Muscle layer of colon (tissue), 2 donors: Measurements from ENCODE around the gene MACO1.
"Not testable (repeated sequence)": the region's sequence is repeated elsewhere in the genome, so short reads cannot be mapped to it uniquely, and the experiment has no call there.

Experiments used
- H3K27ac ChIP-seq: one replicate; pipeline ENCODE4 v1.7.0; 2013; ENCODE audit warnings: low read depth, mild to moderate bottlenecking, low read length, moderate library complexity
- H3K27me3 ChIP-seq, 2 donors: one replicate each; pipeline ENCODE4 v1.7.0; 2013; ENCODE audit warnings: low read length in 2 of 2, mild to moderate bottlenecking in 2 of 2; ENCODE audit not compliant: insufficient read depth in 2 of 2, control insufficient read depth in 1 of 2
- H3K36me3 ChIP-seq: one replicate; pipeline ENCODE4 v1.7.0; 2013; ENCODE audit warnings: mild to moderate bottlenecking, low read length; ENCODE audit not compliant: insufficient read depth
- H3K4me1 ChIP-seq: one replicate; pipeline ENCODE4 v1.7.0; 2013; ENCODE audit warnings: mild to moderate bottlenecking, low read length; ENCODE audit not compliant: insufficient read depth
- H3K4me3 ChIP-seq, 2 donors: one replicate each; pipeline ENCODE4 v1.7.0; 2013; ENCODE audit warnings: low read length in 2 of 2, low read depth in 1 of 2, mild to moderate bottlenecking in 1 of 2, moderate library complexity in 1 of 2
- H3K9ac ChIP-seq: one replicate; pipeline ENCODE4 v1.7.0; 2013; ENCODE audit warnings: low read length
- H3K9me3 ChIP-seq: one replicate; pipeline ENCODE4 v1.7.0; 2013; ENCODE audit warnings: mild to moderate bottlenecking, low read length
- donor health status: abdominal sarcoma.
- donor health status: Adenocarcinoma of cecum.

Gene MACO1

GRCh38 chr1:25430073-25430966, at the start of gene MACO1:
MACO1 (plus strand) TSS chr1:25430897; CDS start chr1:25431099, 202 bp downstream.
- Histone ChIP-seq H3K27ac (peak within 1 kb of the TSS; percentile 97), H3K9ac (peak within 1 kb of the TSS; percentile 74)

GRCh38 chr1:25382543-25382942, 48.2 kb upstream of the MACO1 start:
- not testable (repeated sequence) for H3K27ac ChIP-seq, H3K9me3 ChIP-seq, H3K36me3 ChIP-seq, H3K9ac ChIP-seq, H3K4me1 ChIP-seq, H3K4me3 ChIP-seq, H3K27me3 ChIP-seq

More at GRCh38 chr1:25430073-25430966, at the start of gene MACO1:
- Histone ChIP-seq H3K36me3 (no peaks in the 10 kb centered on the region), H3K4me3 (peak within 1 kb of the TSS; percentile 81 to 93), H3K9me3 (no peaks in the 10 kb centered on the region), H3K4me1 (peaks cover 37% of the 10 kb centered on the region), H3K27me3 (no peaks in the 10 kb centered on the region)

- H3K9ac ChIP-seq, H3K4me1 ChIP-seq, H3K36me3 ChIP-seq, H3K27ac ChIP-seq, H3K27me3 ChIP-seq, H3K9me3 ChIP-seq, H3K4me3 ChIP-seq: not testable (repeated sequence)
Observed at GRCh38 chr1:25383090-25383489, 47.6 kb upstream of the MACO1 start.

- not testable (repeated sequence) for H3K4me3 ChIP-seq, H3K27ac ChIP-seq, H3K9me3 ChIP-seq, H3K36me3 ChIP-seq, H3K4me1 ChIP-seq, H3K9ac ChIP-seq, H3K27me3 ChIP-seq
Observed at GRCh38 chr1:25383875-25384274, 46.8 kb upstream of the MACO1 start.

GRCh38 chr1:25387096-25387495, 43.6 kb upstream of the MACO1 start:
- H3K27ac ChIP-seq, H3K36me3 ChIP-seq, H3K9ac ChIP-seq, H3K9me3 ChIP-seq, H3K4me3 ChIP-seq, H3K27me3 ChIP-seq, H3K4me1 ChIP-seq: not testable (repeated sequence)

GRCh38 chr1:25388691-25389090, 42.0 kb upstream of the MACO1 start:
- H3K9ac ChIP-seq, H3K4me1 ChIP-seq, H3K9me3 ChIP-seq, H3K36me3 ChIP-seq, H3K27me3 ChIP-seq, H3K27ac ChIP-seq, H3K4me3 ChIP-seq: not testable (repeated sequence)

- H3K9me3 ChIP-seq, H3K36me3 ChIP-seq, H3K9ac ChIP-seq, H3K27ac ChIP-seq, H3K4me3 ChIP-seq, H3K27me3 ChIP-seq, H3K4me1 ChIP-seq: not testable (repeated sequence)
Observed at GRCh38 chr1:25389721-25390120, 41.0 kb upstream of the MACO1 start.

GRCh38 chr1:25392841-25393240, 37.9 kb upstream of the MACO1 start:
- Histone ChIP-seq H3K9me3 (no peaks in the 10 kb centered on the region), H3K27ac (no peak overlapping the region), H3K4me1 (no peaks in the 10 kb centered on the region), H3K9ac (no peak overlapping the region), H3K36me3 (no peaks in the 10 kb centered on the region), H3K27me3 (no peaks in the 10 kb centered on the region), H3K4me3 (no peak overlapping the region)

GRCh38 chr1:25397549-25397948, 33.1 kb upstream of the MACO1 start:
- H3K9ac ChIP-seq, H3K27me3 ChIP-seq, H3K36me3 ChIP-seq, H3K4me3 ChIP-seq, H3K27ac ChIP-seq, H3K4me1 ChIP-seq, H3K9me3 ChIP-seq: not testable (repeated sequence)

- H3K4me3 ChIP-seq, H3K9ac ChIP-seq, H3K27me3 ChIP-seq, H3K36me3 ChIP-seq, H3K27ac ChIP-seq, H3K4me1 ChIP-seq, H3K9me3 ChIP-seq: not testable (repeated sequence)
Observed at GRCh38 chr1:25398079-25398478, 32.6 kb upstream of the MACO1 start.

GRCh38 chr1:25402947-25403803, 27.5 kb upstream of the MACO1 start:
- not testable (repeated sequence) for H3K4me1 ChIP-seq, H3K36me3 ChIP-seq, H3K27me3 ChIP-seq, H3K9me3 ChIP-seq, H3K4me3 ChIP-seq, H3K27ac ChIP-seq, H3K9ac ChIP-seq
